Esophagus squamous epithelium (tissue), 5 donors: ENCODE data around the gene STK17A. TPM values are rescaled to one million over a fixed set of nuclear protein-coding genes. Genes with fewer than 3 reads are reported as not detected.

Experiments used
- DNase-seq: peaks from one replicate; lab custom pipeline; 2025; lab: John Stamatoyannopoulos, UW
- H3K27ac ChIP-seq, 4 donors: fragments of 200-600 bp; sonication (generic); one replicate each; pipeline ENCODE4 v1.5.1; 2016 to 2019; ENCODE audit warnings: mild to moderate bottlenecking in 1 of 4
- H3K27me3 ChIP-seq, 4 donors: fragments of 200-600 bp; sonication (generic); 1 replicate in 3 of 4; 2 replicates in 1 of 4; pipeline versions ENCODE4 v1.5.1 to v1.6.0; 2017 to 2021; ENCODE audit warnings: antibody characterized with exemption in 1 of 4
- H3K36me3 ChIP-seq, 3 donors: fragments of 200-600 bp; sonication (generic); one replicate each; pipeline ENCODE4 v1.5.1; 2016 to 2019
- H3K4me1 ChIP-seq, 3 donors: fragments of 200-600 bp; sonication (generic); one replicate each; pipeline ENCODE4 v1.5.1; 2017 to 2019
- H3K4me3 ChIP-seq, 4 donors: fragments of 200-600 bp; sonication (generic); 1 replicate in 3 of 4; 2 replicates in 1 of 4; pipeline ENCODE4 v1.5.1; 2016 to 2019; ENCODE audit warnings: mild to moderate bottlenecking in 2 of 4, moderate library complexity in 1 of 4
- H3K9me3 ChIP-seq, 3 donors: fragments of 200-600 bp; sonication (generic); one replicate each; pipeline ENCODE4 v1.5.1; 2016 to 2019
- CTCF ChIP-seq, 6 experiments: fragments of 450-650 bp in 4 of 6; fragments of 200-600 bp in 2 of 6; sonication (generic) in 2 of 6; IDR thresholded peaks; one replicate each; pipeline ENCODE4 v1.5.1; 2016 to 2019; ENCODE audit warnings: antibody characterized with exemption in 6 of 6, mild to moderate bottlenecking in 4 of 6, moderate library complexity in 4 of 6
- POLR2A ChIP-seq, 4 donors: fragments of 450-650 bp; IDR thresholded peaks; one replicate each; pipeline ENCODE4 v1.6.1; 2017; ENCODE audit warnings: antibody characterized with exemption in 4 of 4, mild to moderate bottlenecking in 4 of 4, moderate library complexity in 3 of 4
- WGBS, 2 donors: methylation state at CpG; one replicate each; pipeline ENCODE4 v1.1.5; 2018; 5-methylcytosine and 5-hydroxymethylcytosine counted together
- intact Hi-C: fragments of 100-400 bp; cut with DNase I; formaldehyde crosslinking; loops from one replicate; pipeline ENCODE4 v1.15.0; 2022
- total RNA-seq, 4 donors: library from RNA; depleted of rRNA; stranded (reverse); fragments of >200 nt; gene quantifications; one replicate each; pipeline ENCODE4 v1.1.0, GENCODE V29; 2016
- donor health status: DM: yes; HTN: yes; CAD: no.

The STK17A gene
- total RNA-seq, 4 donors from 2014 or later, result 21.9 to 34.4 (median 22.8) TPM

GRCh38 chr7:43600056-43600455, 17.1 kb downstream of the STK17A start:
- intact Hi-C loops, result no loop called here
- no peaks in the 10 kb centered on the region for H3K27me3 ChIP-seq
- DNase-seq, result no peak
- no peaks in the 10 kb centered on the region for H3K9me3 ChIP-seq
- 89% methylated on average over 3 of the region's 3 CpGs for WGBS, 2 donors
- H3K4me3 ChIP-seq, result no peak overlapping the region
- H3K27ac ChIP-seq, result no peak overlapping the region
- TF ChIP-seq POLR2A (IDR thresholded peaks at IDR 0.05) (no peak), CTCF (IDR thresholded peaks at IDR 0.05) (no peak)
- peaks cover 0 to 20% (median 0%) of the 10 kb centered on the region in 3 donors for H3K4me1 ChIP-seq
- H3K36me3 ChIP-seq, result peaks cover 0 to 45% (median 0%) of the 10 kb centered on the region in 3 donors

GRCh38 chr7:43602256-43602655, 19.3 kb downstream of the STK17A start:
- no peak for DNase-seq
- Histone ChIP-seq H3K27ac (no peak overlapping the region), H3K9me3 (no peaks in the 10 kb centered on the region), H3K27me3 (no peaks in the 10 kb centered on the region), H3K4me3 (no peak overlapping the region), H3K4me1 (peaks cover 0 to 20% (median 0%) of the 10 kb centered on the region in 3 donors), H3K36me3 (peaks cover 0 to 30% (median 0%) of the 10 kb centered on the region in 3 donors)
- WGBS, 2 donors, result 38% methylated on average over 1 of the region's 1 CpG
- TF ChIP-seq POLR2A (IDR thresholded peaks at IDR 0.05) (no peak), CTCF (IDR thresholded peaks at IDR 0.05) (no peak)
- intact Hi-C loops, result no loop called here

GRCh38 chr7:43604251-43604650, 21.3 kb downstream of the STK17A start:
- intact Hi-C loops, result no loop called here
- 90 to 94% methylated on average over 1 of the region's 1 CpG for WGBS, 2 donors
- no peak for TF ChIP-seq CTCF (IDR thresholded peaks at IDR 0.05)
- no peak for TF ChIP-seq POLR2A (IDR thresholded peaks at IDR 0.05)
- Histone ChIP-seq H3K27me3 (no peaks in the 10 kb centered on the region), H3K27ac (no peak overlapping the region), H3K9me3 (no peaks in the 10 kb centered on the region), H3K36me3 (peaks cover 0 to 23% (median 0%) of the 10 kb centered on the region in 3 donors), H3K4me3 (no peak overlapping the region), H3K4me1 (peaks cover 0 to 20% (median 0%) of the 10 kb centered on the region in 3 donors)
- DNase-seq, result no peak

GRCh38 chr7:43609097-43609496, 26.2 kb downstream of the STK17A start:
- DNase-seq, result no peak
- intact Hi-C loops, result no loop called here
- TF ChIP-seq POLR2A (IDR thresholded peaks at IDR 0.05) (no peak), CTCF (IDR thresholded peaks at IDR 0.05) (no peak)

GRCh38 chr7:43612128-43612527, 29.2 kb downstream of the STK17A start:
- DNase-seq, result no peak
- H3K27me3 ChIP-seq, result no peaks in the 10 kb centered on the region
- peaks cover 0 to 46% (median 0%) of the 10 kb centered on the region in 3 donors for H3K36me3 ChIP-seq
- intact Hi-C loops, result no loop called here
- H3K9me3 ChIP-seq, result no peaks in the 10 kb centered on the region
- H3K4me3 ChIP-seq, result no peak overlapping the region
- peaks cover 0 to 26% (median 13%) of the 10 kb centered on the region in 3 donors for H3K4me1 ChIP-seq
- 77 to 81% methylated on average over 5 of the region's 5 CpGs for WGBS, 2 donors
- H3K27ac ChIP-seq, result no peak overlapping the region
- TF ChIP-seq CTCF (IDR thresholded peaks at IDR 0.05), result no peak
- no peak for TF ChIP-seq POLR2A (IDR thresholded peaks at IDR 0.05)

More at GRCh38 chr7:43609097-43609496, 26.2 kb downstream of the STK17A start:
- H3K4me3 ChIP-seq, result no peak overlapping the region
- H3K9me3 ChIP-seq, result no peaks in the 10 kb centered on the region
- H3K27ac ChIP-seq, result no peak overlapping the region
- peaks cover 0 to 26% (median 13%) of the 10 kb centered on the region in 3 donors for H3K4me1 ChIP-seq
- no peaks in the 10 kb centered on the region for H3K27me3 ChIP-seq
- peaks cover 0 to 40% (median 0%) of the 10 kb centered on the region in 3 donors for H3K36me3 ChIP-seq
- WGBS, 2 donors, result 100% methylated on average over 2 of the region's 2 CpGs
